Measurements from ENCODE around the gene C1orf116.
"Not testable (repeated sequence)": the region's sequence is repeated elsewhere in the genome, so short reads cannot be mapped to it uniquely, and the experiment has no call there.

The C1orf116 gene

GRCh38 chr1:207058878-207059867 is 26.6 kb upstream of the C1orf116 start:
- no peak for DNase-seq

GRCh38 chr1:207058252-207058651 is 25.7 kb upstream of the C1orf116 start:
- no peak for DNase-seq

GRCh38 chr1:207056673-207057072 is 24.1 kb upstream of the C1orf116 start:
- DNase-seq: no peak

GRCh38 chr1:207055386-207056001 is 22.9 kb upstream of the C1orf116 start:
- no peak for DNase-seq

- DNase-seq: no peak
These were observed 21.9 kb upstream of the C1orf116 start for GRCh38 chr1:207054491-207054890.

- DNase-seq: peak; percentile 97
These were observed 20.6 kb upstream of the C1orf116 start, which contains the start of gene PFKFB2 for GRCh38 chr1:207052911-207053769. Gene PFKFB2 (plus strand): TSS chr1:207053275. CDS start chr1:207054718, 1,443 bp downstream.

- peak; percentile 46 for DNase-seq
These were observed 18.8 kb upstream of the C1orf116 start, which contains the start of gene YOD1 for GRCh38 chr1:207051191-207051943. Gene YOD1 (minus strand): TSS chr1:207051208. CDS start chr1:207051030, 178 bp downstream.

GRCh38 chr1:207050480-207051190 is 18.1 kb upstream of the C1orf116 start:
- DNase-seq: peak; percentile 94

GRCh38 chr1:207049974-207050391 is 17.4 kb upstream of the C1orf116 start:
- DNase-seq: peak; percentile 52

- DNase-seq: no peak
These were observed 17.0 kb upstream of the C1orf116 start for GRCh38 chr1:207049514-207049913.

- no peak for DNase-seq
These were observed 16.5 kb upstream of the C1orf116 start for GRCh38 chr1:207049054-207049453.

GRCh38 chr1:207048041-207048440 is 15.5 kb upstream of the C1orf116 start:
- no peak for DNase-seq

- DNase-seq: no peak
These were observed 14.9 kb upstream of the C1orf116 start for GRCh38 chr1:207047505-207047904.

GRCh38 chr1:207045453-207045852 is 12.9 kb upstream of the C1orf116 start:
- no peak for DNase-seq

- DNase-seq: not testable (repeated sequence)
These were observed 8.8 kb upstream of the C1orf116 start for GRCh38 chr1:207041397-207041796.

GRCh38 chr1:207040181-207040533 is 7.6 kb upstream of the C1orf116 start:
- DNase-seq: no peak

- DNase-seq: no peak
These were observed 7.0 kb upstream of the C1orf116 start for GRCh38 chr1:207039380-207040180.

- no peak for DNase-seq
These were observed 4.3 kb upstream of the C1orf116 start for GRCh38 chr1:207036865-207037264.

GRCh38 chr1:207035877-207036551 is 3.5 kb upstream of the C1orf116 start:
- no peak for DNase-seq

- no peak for DNase-seq
These were observed 2.4 kb upstream of the C1orf116 start for GRCh38 chr1:207034998-207035397.
